Fibroblast of villous mesenchyme (primary cell): ENCODE results near the gene C1QL1. TPM values are rescaled to one million over a fixed set of nuclear protein-coding genes. Genes with fewer than 3 reads are reported as not detected.

Source experiments
- DNase-seq: peaks from one replicate; pipeline ENCODE4 v3.0.0-alpha.2; 2010; ENCODE audit warnings: low read depth
- H3K4me3 ChIP-seq: 2 replicates; pipeline ENCODE4 v1.5.1; 2011; ENCODE audit warnings: low read depth, mild to moderate bottlenecking, low read length
- CTCF ChIP-seq: IDR thresholded peaks from 2 replicates; pipeline ENCODE4 v1.5.1; 2012; ENCODE audit warnings: low read depth, mild to moderate bottlenecking, low read length; ENCODE audit not compliant: insufficient read depth
- total RNA-seq: library from RNA; depleted of rRNA; stranded (reverse); fragments of >200 nt; gene quantifications from 2 replicates; pipeline ENCODE4 v1.2.3, GENCODE V29; 2012

Gene C1QL1
- total RNA-seq, 1 donor, result 0.43 TPM

GRCh38 chr17:44989552-44990138 lies 21.5 kb upstream of the C1QL1 start:
- no peak for DNase-seq
- H3K4me3 ChIP-seq, result no peak overlapping the region
- TF ChIP-seq CTCF, result no peak

GRCh38 chr17:44988044-44988942 lies 20.2 kb upstream of the C1QL1 start:
- H3K4me3 ChIP-seq, result no peak overlapping the region
- TF ChIP-seq CTCF, result no peak
- no peak for DNase-seq

- TF ChIP-seq CTCF, result no peak
- H3K4me3 ChIP-seq, result no peak overlapping the region
- DNase-seq, result no peak
Observed at GRCh38 chr17:44983563-44983962, 15.5 kb upstream of the C1QL1 start.

GRCh38 chr17:44982113-44982702 lies 14.1 kb upstream of the C1QL1 start:
- no peak for TF ChIP-seq CTCF
- no peak for DNase-seq
- H3K4me3 ChIP-seq, result no peak overlapping the region

GRCh38 chr17:44981221-44981968 lies 13.3 kb upstream of the C1QL1 start:
- TF ChIP-seq CTCF, result no peak
- DNase-seq, result peak; percentile 95

GRCh38 chr17:44979426-44979995 lies 11.4 kb upstream of the C1QL1 start:
- no peak overlapping the region for H3K4me3 ChIP-seq
- TF ChIP-seq CTCF, result no peak
- DNase-seq, result peak; percentile 88

More at GRCh38 chr17:44981221-44981968, 13.3 kb upstream of the C1QL1 start:
- peak overlapping the region; percentile 27 for H3K4me3 ChIP-seq
